Gastroesophageal sphincter (tissue), 4 donors: ENCODE results near the gene OR2G2. TPM values are rescaled to one million over a fixed set of nuclear protein-coding genes. Genes with fewer than 3 reads are reported as not detected.

Experiments used
- ATAC-seq: fragments of 150-250 bp; one replicate; pipeline ENCODE4 v1.9.1; 2016; ENCODE audit warnings: mild to moderate bottlenecking, moderate library complexity
- H3K27ac ChIP-seq, 4 donors: fragments of 200-600 bp; sonication (generic) in 3 of 4; 1 replicate in 3 of 4; 2 replicates in 1 of 4; pipeline ENCODE4 v1.5.1; 2016 to 2019
- H3K27me3 ChIP-seq: fragments of 200-600 bp; sonication (generic); one replicate; pipeline ENCODE4 v1.5.1; 2019
- H3K36me3 ChIP-seq, 2 donors: fragments of 200-600 bp; sonication (generic); one replicate each; pipeline ENCODE4 v1.5.1; 2019; ENCODE audit warnings: control low read depth in 1 of 2
- H3K4me1 ChIP-seq, 3 donors: fragments of 200-600 bp; sonication (generic); 1 replicate in 2 of 3; 2 replicates in 1 of 3; pipeline ENCODE4 v1.5.1; 2016 to 2019; ENCODE audit warnings: control low read depth in 2 of 3
- H3K4me3 ChIP-seq, 2 donors: fragments of 200-600 bp; sonication (generic); one replicate each; pipeline ENCODE4 v1.5.1; 2019; ENCODE audit warnings: mild to moderate bottlenecking in 1 of 2, moderate library complexity in 1 of 2
- H3K9me3 ChIP-seq, 3 donors: fragments of 200-600 bp; sonication (generic); one replicate each; pipeline ENCODE4 v1.5.1; 2017 to 2019; ENCODE audit warnings: control low read depth in 2 of 3
- CTCF ChIP-seq, 4 experiments: fragments of 200-600 bp in 2 of 4; fragments of 450-650 bp in 2 of 4; sonication (generic) in 1 of 4; IDR thresholded peaks; one replicate each; pipeline ENCODE4 v1.5.1; 2017 to 2019; ENCODE audit warnings: antibody characterized with exemption in 4 of 4, mild to moderate bottlenecking in 2 of 4, moderate library complexity in 2 of 4
- EP300 ChIP-seq: sonication (generic); formaldehyde crosslinking; IDR thresholded peaks from one replicate; pipeline ENCODE4 v1.6.1; 2017; ENCODE audit warnings: antibody characterized with exemption, mild to moderate bottlenecking
- POLR2A ChIP-seq, 2 donors: fragments of 450-650 bp; IDR thresholded peaks; one replicate each; pipeline ENCODE4 v1.6.1; 2017; ENCODE audit warnings: antibody characterized with exemption in 2 of 2, mild to moderate bottlenecking in 2 of 2, moderate library complexity in 1 of 2
- POLR2AphosphoS5 ChIP-seq: sonication (generic); formaldehyde crosslinking; IDR thresholded peaks from one replicate; pipeline ENCODE4 v1.6.1; 2017; ENCODE audit warnings: antibody characterized with exemption
- WGBS, 2 donors: methylation state at CpG; one replicate each; pipeline ENCODE4 v1.1.5; 2018; ENCODE audit warnings: low coverage in 1 of 2; 5-methylcytosine and 5-hydroxymethylcytosine counted together
- small RNA-seq, 4 donors: library from RNA; depleted of rRNA; stranded (forward); fragments of <200 nt; gene quantifications; one replicate each; pipeline ENCODE3, GENCODE V24; 2016
- total RNA-seq, 4 donors: library from RNA; depleted of rRNA; stranded (reverse); fragments of >200 nt; gene quantifications; one replicate each; pipeline ENCODE4 v1.1.0, GENCODE V29; 2016

The OR2G2 gene
- total RNA-seq, 4 donors from 2014 or later, result not detected

- no peaks in the 10 kb centered on the region for H3K4me1 ChIP-seq
- H3K36me3 ChIP-seq, result no peaks in the 10 kb centered on the region
- H3K4me3 ChIP-seq, result no peak overlapping the region
- no peak overlapping the region for H3K27ac ChIP-seq
- no peaks in the 10 kb centered on the region for H3K27me3 ChIP-seq
- no peak for TF ChIP-seq EP300
- no peak for TF ChIP-seq POLR2AphosphoS5
- TF ChIP-seq CTCF (IDR thresholded peaks at IDR 0.05), result no peak
- no peak for TF ChIP-seq POLR2A (IDR thresholded peaks at IDR 0.05)
- peaks cover 0 to 10% (median 0%) of the 10 kb centered on the region in 3 donors for H3K9me3 ChIP-seq
- 67 to 80% methylated on average over 1 of the region's 3 CpGs for WGBS, 2 donors
- ATAC-seq, result no peak
These were observed 39.8 kb downstream of the OR2G2 start for GRCh38 chr1:247627951-247628350.

- H3K36me3 ChIP-seq, result no peaks in the 10 kb centered on the region
- no peak overlapping the region for H3K4me3 ChIP-seq
- H3K27ac ChIP-seq, result no peak overlapping the region
- ATAC-seq, result no peak
- no peaks in the 10 kb centered on the region for H3K4me1 ChIP-seq
- WGBS, 2 donors, result 43 to 63% methylated on average over 3 to 4 of the region's 4 CpGs
- peaks cover 38% of the 10 kb centered on the region for H3K27me3 ChIP-seq
- TF ChIP-seq CTCF (IDR thresholded peaks at IDR 0.05) (no peak), POLR2A (IDR thresholded peaks at IDR 0.05) (no peak), EP300 (no peak), POLR2AphosphoS5 (no peak)
- H3K9me3 ChIP-seq, result peaks cover 0 to 11% (median 0%) of the 10 kb centered on the region in 3 donors
These were observed 49.9 kb downstream of the OR2G2 start for GRCh38 chr1:247638011-247638410.

- H3K4me1 ChIP-seq, result no peaks in the 10 kb centered on the region
- ATAC-seq, result no peak
- peaks cover 38% of the 10 kb centered on the region for H3K27me3 ChIP-seq
- no peaks in the 10 kb centered on the region for H3K36me3 ChIP-seq
- TF ChIP-seq EP300 (no peak), POLR2AphosphoS5 (no peak), POLR2A (IDR thresholded peaks at IDR 0.05) (no peak), CTCF (IDR thresholded peaks at IDR 0.05) (no peak)
- no peak overlapping the region for H3K27ac ChIP-seq
- H3K9me3 ChIP-seq, result peaks cover 0 to 11% (median 0%) of the 10 kb centered on the region in 3 donors
- no peak overlapping the region for H3K4me3 ChIP-seq
- WGBS, 2 donors, result 86 to 90% methylated on average over 2 to 6 of the region's 6 CpGs
These were observed 50.6 kb downstream of the OR2G2 start for GRCh38 chr1:247638781-247639180.

Small RNAs within 50 kb of the gene (small RNA-seq; reads per million reads assigned to genes)
- gene RF00026, result 0 reads per million in 4 donors

Other genes with a start within 250 kb of the OR2G2 start
- 1 to 10 TPM in 3 of 4 donors, under 1 TPM in 1; 0.66 to 3.7 (median 3.1) TPM for gene NLRP3, start 172.2 kb upstream of the OR2G2 start, total RNA-seq
- gene OR2B11, start 130.3 kb upstream of the OR2G2 start, total RNA-seq, result not detected
- gene OR2C3, start 51.9 kb upstream of the OR2G2 start, total RNA-seq, result under 1 TPM in 1 of 4 donors, not detected in 3; 0.08 TPM
- gene GCSAML, start 39.2 kb upstream of the OR2G2 start, total RNA-seq, result 1 to 10 TPM in 1 of 4 donors, under 1 TPM in 3; 0.31 to 4.1 (median 0.69) TPM
- gene OR2G3, start 17.2 kb downstream of the OR2G2 start, total RNA-seq, result not detected
- gene OR13G1, start 91.4 kb downstream of the OR2G2 start, total RNA-seq, result not detected
- gene OR6F1, start 128.3 kb downstream of the OR2G2 start, total RNA-seq, result not detected
- gene OR14K1, start 150.3 kb downstream of the OR2G2 start, total RNA-seq, result not detected
- gene OR14A2, start 159.8 kb downstream of the OR2G2 start, total RNA-seq, result not detected
- gene OR1C1, start 172.2 kb downstream of the OR2G2 start, total RNA-seq, result not detected
- gene OR14A16, start 235.8 kb downstream of the OR2G2 start, total RNA-seq, result not detected